ENCODE data around the gene MEIS3. TPM values are rescaled to one million over a fixed set of nuclear protein-coding genes. Genes with fewer than 3 reads are reported as not detected.

MEIS3 gene
- total and polyA plus RNA-seq, 2 donors (not counting 1 experiment from before 2014, with no cell fraction given): 30.5 to 57.8 TPM

- H2AFZ ChIP-seq (ENCODE audit: low read length): no peak overlapping the region
- TF ChIP-seq CTCF (conservative IDR thresholded peaks at IDR 0.05 in 1 of 2, IDR thresholded peaks at IDR 0.05 in 1 of 2; ENCODE audit: low read depth in 1 of 2, low read length in 2 of 2): no peak
- TF ChIP-seq EZH2 (IDR thresholded peaks at IDR 0.05; ENCODE audit: low read length, missing control alignments): no peak
- no peaks in the 10 kb centered on the region for H4K20me1 ChIP-seq (ENCODE audit: control insufficient read depth, extremely low read depth, insufficient read depth, low read length)
- H3K4me2 ChIP-seq (ENCODE audit: extremely low read depth, insufficient read depth, low read length): no peak overlapping the region
- no peaks in the 10 kb centered on the region for H3K4me1 ChIP-seq (ENCODE audit: control insufficient read depth, extremely low read depth, insufficient read depth, low read length)
- no peak overlapping the region for H3K9ac ChIP-seq (ENCODE audit: insufficient read depth, low read length)
- no peaks in the 10 kb centered on the region for H3K27me3 ChIP-seq (ENCODE audit: control insufficient read depth, insufficient read depth, low read length)
- H3K36me3 ChIP-seq (ENCODE audit: control insufficient read depth, insufficient read depth, low read length): peaks cover 22% of the 10 kb centered on the region
- no peaks in the 10 kb centered on the region for H3K9me3 ChIP-seq (ENCODE audit: control insufficient read depth, insufficient read depth, low read depth, low read length)
- no peak for DNase-seq (ENCODE audit: low read depth in 2 of 2)
- H3K27ac ChIP-seq (ENCODE audit: insufficient read depth, low read length): no peak overlapping the region
- H3K4me3 ChIP-seq (replicated peaks in 1 of 4; ENCODE audit: control extremely low read depth in 1 of 4, insufficient read depth in 1 of 4, low read depth in 3 of 4, low read length in 4 of 4): no peak overlapping the region
- H3K79me2 ChIP-seq (ENCODE audit: control insufficient read depth, insufficient read depth, low read length): no peaks in the 10 kb centered on the region
Observed at GRCh38 chr19:47362321-47362720, 57.0 kb downstream of the MEIS3 start.

DNA sequence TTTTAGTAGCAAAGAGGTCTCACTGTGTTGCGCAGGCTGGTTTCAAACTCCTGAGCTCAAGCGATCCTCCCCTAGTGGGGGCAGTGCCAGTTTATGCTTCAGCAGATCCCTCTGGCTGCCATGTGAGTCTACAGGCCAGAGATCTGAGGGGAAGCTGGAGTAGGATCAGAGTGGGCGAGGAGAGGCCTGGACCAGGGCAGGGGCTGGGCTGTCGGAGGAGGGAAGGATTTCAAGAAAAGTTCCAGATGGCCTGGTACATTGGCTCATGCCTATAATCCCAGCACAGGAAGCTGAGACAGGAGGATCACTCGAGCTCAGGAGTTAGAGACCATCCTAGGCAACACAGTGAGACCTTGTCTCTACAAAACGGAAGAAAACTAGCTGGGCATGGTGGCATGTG, 60.4 kb downstream of the MEIS3 start:
- Histone ChIP-seq H3K9ac (ENCODE audit: insufficient read depth, low read length) (no peak overlapping the region), H3K4me3 (replicated peaks in 1 of 4; ENCODE audit: control extremely low read depth in 1 of 4, insufficient read depth in 1 of 4, low read depth in 3 of 4, low read length in 4 of 4) (no peak overlapping the region), H3K4me1 (ENCODE audit: control insufficient read depth, extremely low read depth, insufficient read depth, low read length) (no peaks in the 10 kb centered on the region), H3K36me3 (ENCODE audit: control insufficient read depth, insufficient read depth, low read length) (peaks cover 21% of the 10 kb centered on the region), H3K27ac (ENCODE audit: insufficient read depth, low read length) (no peak overlapping the region), H3K27me3 (ENCODE audit: control insufficient read depth, insufficient read depth, low read length) (no peaks in the 10 kb centered on the region), H3K79me2 (ENCODE audit: control insufficient read depth, insufficient read depth, low read length) (no peaks in the 10 kb centered on the region), H3K9me3 (ENCODE audit: control insufficient read depth, insufficient read depth, low read depth, low read length) (no peaks in the 10 kb centered on the region), H4K20me1 (ENCODE audit: control insufficient read depth, extremely low read depth, insufficient read depth, low read length) (no peaks in the 10 kb centered on the region), H3K4me2 (ENCODE audit: extremely low read depth, insufficient read depth, low read length) (no peak overlapping the region), H2AFZ (ENCODE audit: low read length) (no peak overlapping the region)
- TF ChIP-seq EZH2 (IDR thresholded peaks at IDR 0.05; ENCODE audit: low read length, missing control alignments): no peak
- DNase-seq (ENCODE audit: low read depth in 2 of 2): no peak

DNA sequence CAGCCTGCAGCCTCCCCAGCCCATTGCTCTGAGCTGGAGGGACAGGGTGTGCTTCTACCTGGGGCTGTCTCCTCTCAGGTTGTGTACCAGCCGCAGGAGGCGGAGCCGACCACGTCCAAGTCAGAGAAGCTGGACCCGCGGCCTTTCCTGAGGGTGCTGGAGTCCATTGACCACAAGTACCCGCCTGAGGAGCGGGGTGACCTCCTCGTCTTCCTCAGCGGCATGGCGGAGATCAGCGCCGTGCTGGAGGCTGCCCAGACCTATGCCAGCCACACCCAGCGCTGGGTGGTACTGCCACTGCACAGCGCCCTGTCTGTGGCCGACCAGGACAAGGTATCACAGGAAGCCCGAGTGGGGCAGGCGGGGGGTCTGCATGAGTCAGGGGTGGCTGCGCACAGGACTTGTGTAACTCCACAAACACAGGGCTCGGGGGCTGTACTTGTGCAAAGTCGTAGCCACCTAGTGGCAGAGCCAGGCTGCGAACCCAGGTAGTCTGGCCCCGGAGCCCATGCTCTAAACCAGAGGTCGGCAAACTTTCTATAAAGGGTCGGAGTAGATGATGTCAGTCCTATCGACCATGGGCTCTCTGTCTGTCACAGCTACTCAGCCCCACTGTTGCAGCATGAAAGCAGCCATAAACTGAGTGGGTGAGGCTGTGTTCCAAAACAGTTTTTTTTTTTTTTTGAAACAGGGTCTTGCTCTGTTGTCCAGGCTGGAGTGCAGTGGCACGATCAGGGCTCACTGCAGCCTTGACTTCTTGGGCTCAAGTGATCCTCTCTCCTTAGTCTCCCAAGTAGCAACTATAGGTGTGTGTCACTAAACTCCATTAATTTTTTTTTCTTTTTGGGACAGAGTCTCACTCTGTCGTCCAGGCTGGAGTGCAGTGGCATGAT, 61.3 kb downstream of the MEIS3 start:
- no peak overlapping the region for H3K27ac ChIP-seq (ENCODE audit: insufficient read depth, low read length)
- H3K79me2 ChIP-seq (ENCODE audit: control insufficient read depth, insufficient read depth, low read length): no peaks in the 10 kb centered on the region
- no peak overlapping the region for H3K4me2 ChIP-seq (ENCODE audit: extremely low read depth, insufficient read depth, low read length)
- H3K4me1 ChIP-seq (ENCODE audit: control insufficient read depth, extremely low read depth, insufficient read depth, low read length): no peaks in the 10 kb centered on the region
- H3K9ac ChIP-seq (ENCODE audit: insufficient read depth, low read length): no peak overlapping the region
- H3K36me3 ChIP-seq (ENCODE audit: control insufficient read depth, insufficient read depth, low read length): peaks cover 25% of the 10 kb centered on the region
- TF ChIP-seq EZH2 (IDR thresholded peaks at IDR 0.05; ENCODE audit: low read length, missing control alignments): no peak
- peak in 1 of 2 donors; percentile 10 for TF ChIP-seq CTCF (conservative IDR thresholded peaks at IDR 0.05 in 1 of 2, IDR thresholded peaks at IDR 0.05 in 1 of 2; ENCODE audit: low read depth in 1 of 2, low read length in 2 of 2)
- no peaks in the 10 kb centered on the region for H3K27me3 ChIP-seq (ENCODE audit: control insufficient read depth, insufficient read depth, low read length)
- H2AFZ ChIP-seq (ENCODE audit: low read length): no peak overlapping the region
- H3K4me3 ChIP-seq (replicated peaks in 1 of 4; ENCODE audit: control extremely low read depth in 1 of 4, insufficient read depth in 1 of 4, low read depth in 3 of 4, low read length in 4 of 4): no peak overlapping the region
- DNase-seq (ENCODE audit: low read depth in 2 of 2): no peak
- H4K20me1 ChIP-seq (ENCODE audit: control insufficient read depth, extremely low read depth, insufficient read depth, low read length): no peaks in the 10 kb centered on the region
- H3K9me3 ChIP-seq (ENCODE audit: control insufficient read depth, insufficient read depth, low read depth, low read length): no peaks in the 10 kb centered on the region
